HEK293 (cell line): ENCODE data around the gene ZCCHC2.

Source experiments
- CTCF ChIP-seq: fragments of 450-650 bp; formaldehyde crosslinking; IDR thresholded peaks from 2 replicates; pipeline ENCODE4 v1.5.1; 2016; ENCODE audit warnings: missing biosample characterization, missing genetic modification characterization
- ZNF23 ChIP-seq: fragments of 450-650 bp; formaldehyde crosslinking; IDR thresholded peaks from 2 replicates; pipeline ENCODE4 v1.5.1; 2016; ENCODE audit warnings: missing biosample characterization, missing genetic modification characterization, borderline replicate concordance
- ZNF658 ChIP-seq: fragments of 450-650 bp; formaldehyde crosslinking; IDR thresholded peaks from 2 replicates; pipeline ENCODE4; 2016; ENCODE audit warnings: missing biosample characterization, missing genetic modification characterization
- ZNF707 ChIP-seq: fragments of 450-650 bp; formaldehyde crosslinking; IDR thresholded peaks from 2 replicates; pipeline ENCODE4 v1.5.1; 2016; ENCODE audit warnings: missing biosample characterization, missing genetic modification characterization

DNA sequence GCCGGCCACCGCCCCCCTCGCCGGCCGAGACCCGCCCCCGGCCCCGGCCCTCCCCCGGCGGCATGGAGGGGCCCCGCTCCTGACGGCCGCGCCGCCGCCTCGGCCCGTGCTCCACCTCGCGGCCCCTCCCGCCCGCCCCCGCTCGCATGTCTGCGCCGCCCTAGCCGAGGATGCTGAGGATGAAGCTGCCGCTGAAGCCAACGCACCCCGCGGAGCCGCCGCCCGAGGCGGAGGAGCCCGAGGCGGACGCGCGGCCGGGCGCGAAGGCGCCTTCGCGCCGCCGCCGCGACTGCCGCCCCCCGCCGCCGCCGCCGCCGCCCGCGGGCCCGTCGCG is 397 bp downstream of the ZCCHC2 start:
- TF ChIP-seq ZNF707 (no peak), ZNF23 (tag by site-specific recombination) (no peak), ZNF658 (no peak), CTCF (tag by site-specific recombination) (no peak)
